ENCODE results near the gene SDK1.

DNA sequence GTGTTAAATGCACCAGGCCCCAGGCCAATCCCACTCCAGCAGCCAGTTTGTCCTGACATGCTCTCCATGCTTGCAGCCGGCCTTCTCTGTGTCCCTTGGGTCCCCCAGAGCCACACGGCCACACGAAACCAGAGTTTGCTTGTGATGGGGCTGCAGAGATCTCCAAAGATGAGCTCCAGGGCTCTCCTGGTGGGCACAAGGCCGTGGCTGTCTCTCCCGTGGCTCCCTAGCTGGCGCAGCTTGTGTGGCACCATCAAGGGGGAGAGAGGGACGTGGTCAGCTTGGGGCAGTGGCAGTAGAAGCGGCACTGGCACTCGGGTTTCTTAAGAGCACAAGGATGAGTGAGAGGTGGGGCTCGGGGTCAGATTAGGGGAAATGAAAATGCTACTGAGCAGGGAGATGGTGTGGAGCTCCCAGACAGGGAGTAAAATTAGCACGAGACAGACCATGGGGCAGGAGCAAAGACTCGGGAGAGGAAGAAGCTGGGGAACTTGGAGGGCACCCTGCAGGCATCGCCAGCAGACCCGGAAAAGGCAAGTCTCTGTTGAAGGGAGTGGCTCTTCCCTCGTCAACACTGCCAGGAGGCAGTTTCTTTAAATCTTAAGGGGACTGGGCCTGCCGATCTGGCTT lies 808.5 kb downstream of the SDK1 start:
- no peak for TF ChIP-seq CTCF (IDR thresholded peaks at IDR 0.05; ENCODE audit: borderline replicate concordance, extremely low read depth, low read length, poor library complexity, severe bottlenecking)
- TF ChIP-seq EZH2 (IDR thresholded peaks at IDR 0.05; ENCODE audit: borderline replicate concordance, low read depth, low read length, severe bottlenecking) = no peak
